Testis (tissue), 2 donors: ENCODE results near the gene NAGS.

Experiments used
- POLR2A ChIP-seq: fragments of 450-650 bp; IDR thresholded peaks from one replicate; pipeline ENCODE4 v1.6.1; 2017; ENCODE audit warnings: antibody characterized with exemption, mild to moderate bottlenecking, moderate library complexity
- TF ChIP-seq, protein P1 (sequence below), 3 experiments: fragments of 450-650 bp in 2 of 3; fragments of 200-600 bp in 1 of 3; sonication (generic) in 1 of 3; IDR thresholded peaks; one replicate each; pipeline ENCODE4 v1.5.1; 2016 to 2019; ENCODE audit warnings: antibody characterized with exemption in 3 of 3, mild to moderate bottlenecking in 2 of 3, moderate library complexity in 1 of 3

DNA sequence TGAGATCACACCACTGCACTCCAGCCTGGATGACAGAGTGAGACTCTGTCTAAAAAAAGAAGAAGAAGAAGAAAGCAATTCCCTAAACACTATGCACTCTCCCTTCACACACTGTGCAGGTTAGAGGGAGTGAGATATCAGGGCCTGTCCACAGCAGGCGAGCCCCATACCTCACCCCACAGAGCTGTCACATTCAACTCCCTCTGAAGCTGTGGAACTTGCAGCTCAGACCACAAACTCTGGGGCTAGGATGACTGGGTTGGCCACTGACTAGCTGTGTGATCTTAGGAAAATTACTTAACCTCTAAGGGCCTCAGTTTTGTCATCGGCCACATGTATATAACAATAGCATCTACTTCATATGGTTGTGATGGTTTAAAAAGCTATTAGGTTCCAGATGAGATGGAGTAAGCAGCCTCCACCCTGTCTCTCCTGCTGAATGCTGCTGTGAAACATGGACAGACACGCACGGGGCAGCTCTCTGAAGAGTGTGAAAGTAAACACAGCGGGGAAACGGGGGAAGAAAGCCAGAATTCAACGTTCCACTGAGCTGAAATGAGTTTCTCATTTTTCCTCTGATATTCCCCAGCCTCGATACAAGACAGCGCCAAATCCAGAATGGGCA, 37.1 kb upstream of the NAGS start:
- TF ChIP-seq, protein P1, sequence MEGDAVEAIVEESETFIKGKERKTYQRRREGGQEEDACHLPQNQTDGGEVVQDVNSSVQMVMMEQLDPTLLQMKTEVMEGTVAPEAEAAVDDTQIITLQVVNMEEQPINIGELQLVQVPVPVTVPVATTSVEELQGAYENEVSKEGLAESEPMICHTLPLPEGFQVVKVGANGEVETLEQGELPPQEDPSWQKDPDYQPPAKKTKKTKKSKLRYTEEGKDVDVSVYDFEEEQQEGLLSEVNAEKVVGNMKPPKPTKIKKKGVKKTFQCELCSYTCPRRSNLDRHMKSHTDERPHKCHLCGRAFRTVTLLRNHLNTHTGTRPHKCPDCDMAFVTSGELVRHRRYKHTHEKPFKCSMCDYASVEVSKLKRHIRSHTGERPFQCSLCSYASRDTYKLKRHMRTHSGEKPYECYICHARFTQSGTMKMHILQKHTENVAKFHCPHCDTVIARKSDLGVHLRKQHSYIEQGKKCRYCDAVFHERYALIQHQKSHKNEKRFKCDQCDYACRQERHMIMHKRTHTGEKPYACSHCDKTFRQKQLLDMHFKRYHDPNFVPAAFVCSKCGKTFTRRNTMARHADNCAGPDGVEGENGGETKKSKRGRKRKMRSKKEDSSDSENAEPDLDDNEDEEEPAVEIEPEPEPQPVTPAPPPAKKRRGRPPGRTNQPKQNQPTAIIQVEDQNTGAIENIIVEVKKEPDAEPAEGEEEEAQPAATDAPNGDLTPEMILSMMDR (IDR thresholded peaks at IDR 0.05): no peak
- no peak for TF ChIP-seq POLR2A
